ENCODE data around the gene MS4A14.
"Not testable (repeated sequence)": the region's sequence is repeated elsewhere in the genome, so short reads cannot be mapped to it uniquely, and the experiment has no call there.

MS4A14 gene

GRCh38 chr11:60396382-60396781 lies at the start of gene MS4A14:
Gene MS4A14, plus strand, starts transcription at chr11:60396459. Its CDS starts 120 bp downstream, at chr11:60396579.
- DNase-seq (ENCODE audit: low read depth in 2 of 2, low spot score in 1 of 2): no peak

- DNase-seq (ENCODE audit: low read depth in 2 of 2, low spot score in 1 of 2): no peak
Observed at GRCh38 chr11:60347084-60347797, 49.0 kb upstream of the MS4A14 start.

- DNase-seq (ENCODE audit: low read depth in 2 of 2, low spot score in 1 of 2): no peak
Observed at GRCh38 chr11:60348116-60348515, 48.1 kb upstream of the MS4A14 start.

- DNase-seq (ENCODE audit: low read depth in 2 of 2, low spot score in 1 of 2): no peak
Observed at GRCh38 chr11:60349990-60350389, 46.3 kb upstream of the MS4A14 start.

- DNase-seq (ENCODE audit: low read depth in 2 of 2, low spot score in 1 of 2): no peak
Observed at GRCh38 chr11:60357771-60358170, 38.5 kb upstream of the MS4A14 start.

- no peak for DNase-seq (ENCODE audit: low read depth in 2 of 2, low spot score in 1 of 2)
Observed at GRCh38 chr11:60360621-60361020, 35.6 kb upstream of the MS4A14 start.

- no peak for DNase-seq (ENCODE audit: low read depth in 2 of 2, low spot score in 1 of 2)
Observed at GRCh38 chr11:60362241-60362640, 34.0 kb upstream of the MS4A14 start.

GRCh38 chr11:60363542-60364470 lies 32.5 kb upstream of the MS4A14 start:
- peak in 1 of 2 donors; percentile 17 for DNase-seq (ENCODE audit: low read depth in 2 of 2, low spot score in 1 of 2)

- DNase-seq (ENCODE audit: low read depth in 2 of 2, low spot score in 1 of 2): not testable (repeated sequence)
Observed at GRCh38 chr11:60366262-60366904, 29.9 kb upstream of the MS4A14 start.

- DNase-seq (ENCODE audit: low read depth in 2 of 2, low spot score in 1 of 2): no peak
Observed at GRCh38 chr11:60367009-60367408, 29.2 kb upstream of the MS4A14 start.

GRCh38 chr11:60367896-60368295 lies 28.4 kb upstream of the MS4A14 start:
- DNase-seq (ENCODE audit: low read depth in 2 of 2, low spot score in 1 of 2): no peak

- no peak for DNase-seq (ENCODE audit: low read depth in 2 of 2, low spot score in 1 of 2)
Observed at GRCh38 chr11:60370252-60370810, 25.9 kb upstream of the MS4A14 start.

- DNase-seq (ENCODE audit: low read depth in 2 of 2, low spot score in 1 of 2): no peak
Observed at GRCh38 chr11:60370811-60371298, 25.4 kb upstream of the MS4A14 start.

- DNase-seq (ENCODE audit: low read depth in 2 of 2, low spot score in 1 of 2): no peak
Observed at GRCh38 chr11:60371386-60371785, 24.9 kb upstream of the MS4A14 start.

GRCh38 chr11:60371854-60372253 lies 24.4 kb upstream of the MS4A14 start:
- no peak for DNase-seq (ENCODE audit: low read depth in 2 of 2, low spot score in 1 of 2)

GRCh38 chr11:60372767-60373166 lies 23.5 kb upstream of the MS4A14 start:
- DNase-seq (ENCODE audit: low read depth in 2 of 2, low spot score in 1 of 2): no peak

- DNase-seq (ENCODE audit: low read depth in 2 of 2, low spot score in 1 of 2): no peak
Observed at GRCh38 chr11:60375316-60375715, 20.9 kb upstream of the MS4A14 start.

GRCh38 chr11:60376601-60377000 lies 19.7 kb upstream of the MS4A14 start:
- DNase-seq (ENCODE audit: low read depth in 2 of 2, low spot score in 1 of 2): no peak

- no peak for DNase-seq (ENCODE audit: low read depth in 2 of 2, low spot score in 1 of 2)
Observed at GRCh38 chr11:60377401-60378136, 18.7 kb upstream of the MS4A14 start.

- no peak for DNase-seq (ENCODE audit: low read depth in 2 of 2, low spot score in 1 of 2)
Observed at GRCh38 chr11:60378354-60378753, 17.9 kb upstream of the MS4A14 start, which contains the start of gene MS4A7. Gene MS4A7, plus strand, starts transcription at chr11:60378532. Its CDS starts 4,610 bp downstream, at chr11:60383142.

Data from stimulated activated CD8-positive, alpha-beta memory T cell treated with anti-CD3 and anti-CD28 coated beads, Interleukin-4, amount 100 ng/mL, for 4 hours (primary cell).